HFF-Myc (cell line): ENCODE measurements around the gene CARD11.

Source experiments
- DNase-seq: peaks from one replicate; pipeline ENCODE4 v3.0.0-alpha.2; 2011; ENCODE audit warnings: low read depth; ENCODE audit errors: extremely low read depth
- H3K4me3 ChIP-seq: replicated peaks from 2 replicates; pipeline ENCODE4 v1.5.1; 2011; ENCODE audit warnings: low read depth, mild to moderate bottlenecking, control low read depth, low read length
- TF ChIP-seq, protein P1 (sequence below): IDR thresholded peaks from 2 replicates; pipeline ENCODE4 v1.5.1; 2012; ENCODE audit warnings: mild to moderate bottlenecking, low read depth, low read length, control low read depth; ENCODE audit errors: missing control alignments

The CARD11 gene

GRCh38 chr7:2911466-2911865, 132.2 kb downstream of the CARD11 start:
- no peak for DNase-seq
- no peak overlapping the region for H3K4me3 ChIP-seq
- TF ChIP-seq, protein P1, sequence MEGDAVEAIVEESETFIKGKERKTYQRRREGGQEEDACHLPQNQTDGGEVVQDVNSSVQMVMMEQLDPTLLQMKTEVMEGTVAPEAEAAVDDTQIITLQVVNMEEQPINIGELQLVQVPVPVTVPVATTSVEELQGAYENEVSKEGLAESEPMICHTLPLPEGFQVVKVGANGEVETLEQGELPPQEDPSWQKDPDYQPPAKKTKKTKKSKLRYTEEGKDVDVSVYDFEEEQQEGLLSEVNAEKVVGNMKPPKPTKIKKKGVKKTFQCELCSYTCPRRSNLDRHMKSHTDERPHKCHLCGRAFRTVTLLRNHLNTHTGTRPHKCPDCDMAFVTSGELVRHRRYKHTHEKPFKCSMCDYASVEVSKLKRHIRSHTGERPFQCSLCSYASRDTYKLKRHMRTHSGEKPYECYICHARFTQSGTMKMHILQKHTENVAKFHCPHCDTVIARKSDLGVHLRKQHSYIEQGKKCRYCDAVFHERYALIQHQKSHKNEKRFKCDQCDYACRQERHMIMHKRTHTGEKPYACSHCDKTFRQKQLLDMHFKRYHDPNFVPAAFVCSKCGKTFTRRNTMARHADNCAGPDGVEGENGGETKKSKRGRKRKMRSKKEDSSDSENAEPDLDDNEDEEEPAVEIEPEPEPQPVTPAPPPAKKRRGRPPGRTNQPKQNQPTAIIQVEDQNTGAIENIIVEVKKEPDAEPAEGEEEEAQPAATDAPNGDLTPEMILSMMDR, result no peak

DNA sequence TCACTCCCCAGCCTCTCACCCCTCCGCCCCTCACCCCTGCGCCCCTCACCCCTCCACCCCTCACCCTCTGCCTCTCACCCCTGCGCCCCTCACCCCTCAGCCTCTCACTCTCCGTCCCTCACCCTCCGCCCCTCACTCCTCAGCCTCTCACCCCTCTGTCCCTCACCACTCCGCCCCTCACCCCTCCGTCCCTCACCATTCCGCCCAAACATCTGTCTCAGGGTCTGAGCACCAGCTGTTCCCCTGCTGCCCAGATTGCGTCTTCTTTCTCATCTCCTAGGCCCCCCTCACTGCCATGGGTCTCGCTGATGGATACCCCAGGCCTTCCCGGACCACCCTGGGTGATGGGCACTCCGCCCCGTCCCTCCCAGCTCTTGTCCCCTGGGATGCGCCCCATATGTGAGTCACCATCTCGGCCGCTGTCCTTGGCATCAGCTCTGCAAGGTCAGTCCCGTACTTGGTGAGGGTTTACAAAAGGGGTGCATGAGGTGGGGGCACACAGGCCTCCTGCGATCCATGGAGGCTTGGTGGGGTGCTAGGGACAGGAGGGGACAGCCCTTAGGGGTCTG, 134.1 kb downstream of the CARD11 start:
- TF ChIP-seq, protein P1, result no peak
- H3K4me3 ChIP-seq, result no peak overlapping the region
- no peak for DNase-seq

DNA sequence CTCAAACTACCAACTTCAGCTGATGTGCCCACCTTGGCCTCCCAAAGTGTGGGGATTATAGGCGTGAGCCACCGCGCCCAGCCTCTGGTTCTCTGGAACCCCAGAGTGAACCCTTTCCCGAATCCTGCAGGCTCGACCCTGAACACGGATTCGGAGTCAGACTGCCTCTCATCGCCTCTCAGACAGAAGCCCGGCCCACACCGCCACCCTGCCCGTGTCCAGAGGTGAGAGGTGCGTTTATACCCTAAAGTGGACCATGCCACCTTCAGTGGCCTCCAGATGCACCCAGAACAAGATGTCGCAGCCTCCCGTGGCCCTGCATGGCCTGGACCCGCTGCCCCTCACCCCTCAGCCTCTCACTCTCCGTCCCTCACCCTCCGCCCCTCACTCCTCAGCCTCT, 134.6 kb downstream of the CARD11 start:
- no peak for DNase-seq

DNA sequence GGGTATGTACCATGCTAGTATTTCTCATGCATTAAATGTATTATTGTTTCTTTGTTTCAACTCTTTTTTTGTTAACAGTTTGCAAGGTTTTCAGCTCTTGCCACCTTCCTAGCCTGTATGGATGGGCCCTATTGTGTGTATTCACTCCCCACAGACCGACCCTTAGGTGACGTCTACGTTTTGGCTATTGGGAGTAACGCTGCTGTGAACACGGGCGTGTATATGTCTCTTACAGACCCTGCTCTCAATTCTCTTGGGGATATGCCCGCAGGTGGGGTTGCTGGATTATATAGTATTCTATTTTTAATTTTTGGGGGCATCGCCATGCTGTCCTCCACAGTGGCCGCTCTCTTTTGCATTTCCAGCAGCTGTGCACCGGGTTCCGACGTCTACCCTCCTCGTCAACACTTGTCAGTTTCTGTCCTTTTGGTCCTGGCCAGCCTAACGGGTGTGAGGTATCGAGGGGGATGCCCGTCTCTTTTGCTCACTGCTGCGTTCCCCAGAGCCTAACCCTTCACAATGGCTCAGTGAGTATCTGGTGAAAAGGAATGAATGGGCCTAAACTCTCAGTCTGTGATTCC, 135.5 kb downstream of the CARD11 start:
- no peak overlapping the region for H3K4me3 ChIP-seq
- TF ChIP-seq, protein P1, result no peak

More for the DNA sequence above, 134.6 kb downstream of the CARD11 start:
- no peak overlapping the region for H3K4me3 ChIP-seq
- TF ChIP-seq, protein P1, result no peak

DNA sequence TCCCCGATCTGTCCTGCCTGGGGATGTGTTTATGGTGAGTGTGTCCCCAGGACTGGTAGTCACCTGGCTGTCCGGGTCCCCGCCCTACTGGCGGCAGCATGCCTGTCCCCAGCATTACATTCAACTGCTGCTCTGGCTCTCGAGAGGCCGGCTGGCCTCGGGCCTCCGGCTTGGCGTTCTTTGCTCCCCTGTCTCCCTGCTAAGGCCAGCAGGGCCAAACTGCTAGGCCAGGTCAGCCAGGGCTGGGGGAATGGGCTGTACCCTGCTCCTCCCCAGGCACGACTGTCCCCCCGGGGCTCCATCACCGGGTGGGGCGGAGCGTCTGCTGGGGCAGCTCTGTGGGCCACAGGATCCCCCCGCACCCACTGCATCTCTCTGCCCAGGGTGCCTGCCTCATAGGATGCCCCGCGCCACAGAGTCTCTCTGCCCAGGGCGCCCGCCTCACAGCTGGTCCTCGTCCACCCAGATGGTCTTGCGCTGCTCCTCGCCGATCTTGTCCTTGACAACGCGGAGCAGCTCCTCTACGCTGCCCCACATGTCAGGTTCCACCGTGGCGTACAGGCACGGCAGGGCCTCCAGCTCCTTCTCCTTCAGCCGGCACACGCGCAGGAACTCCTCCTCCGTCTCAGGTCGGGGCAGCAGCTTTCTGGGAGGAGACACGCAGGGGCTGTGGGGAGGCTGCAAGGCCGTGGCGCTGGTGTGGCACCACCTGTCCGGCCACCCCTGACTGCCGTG, 137.3 kb downstream of the CARD11 start:
- no peak overlapping the region for H3K4me3 ChIP-seq
- TF ChIP-seq, protein P1, result no peak
- no peak for DNase-seq

More for the DNA sequence above, 135.5 kb downstream of the CARD11 start:
- no peak for DNase-seq

- no peak overlapping the region for H3K4me3 ChIP-seq
- DNase-seq, result no peak
- TF ChIP-seq, protein P1, result no peak
These were observed 138.2 kb downstream of the CARD11 start for GRCh38 chr7:2905500-2905899.
